HepG2 (cell line): ENCODE data around the gene SLC23A2. TPM values are rescaled to one million over a fixed set of nuclear protein-coding genes. Genes with fewer than 3 reads are reported as not detected.

ENCODE experiments used
- BORCS8-MEF2B ChIP-seq: sonication (generic); formaldehyde crosslinking; IDR thresholded peaks from 2 replicates; pipeline ENCODE4 v1.8.0; 2022; ENCODE audit warnings: mild to moderate bottlenecking, missing genetic modification reagents
- CTCF ChIP-seq: sonication (generic); formaldehyde crosslinking; IDR thresholded peaks from 2 replicates; pipeline ENCODE4 v1.5.0; 2020; ENCODE audit warnings: mild to moderate bottlenecking, missing genetic modification reagents, moderate library complexity
- FOXK1 ChIP-seq: sonication (generic); formaldehyde crosslinking; IDR thresholded peaks from 2 replicates; pipeline ENCODE4 v1.4.0; 2020; ENCODE audit warnings: low read depth, missing genetic modification reagents, borderline replicate concordance
- HOXA7 ChIP-seq: sonication (generic); formaldehyde crosslinking; IDR thresholded peaks from 2 replicates; pipeline ENCODE4 v1.8.1; 2022; ENCODE audit warnings: mild to moderate bottlenecking, missing genetic modification reagents, moderate library complexity
- KLF11 ChIP-seq: IDR thresholded peaks from 2 replicates; pipeline ENCODE4 v1.6.1; 2016; ENCODE audit warnings: missing compliant biosample characterization
- MTA1 ChIP-seq: sonication (generic); formaldehyde crosslinking; IDR thresholded peaks from 2 replicates; pipeline ENCODE4 v1.4.0; 2020; ENCODE audit warnings: missing genetic modification reagents, mild to moderate bottlenecking, borderline replicate concordance
- NFYB ChIP-seq: sonication (generic); formaldehyde crosslinking; IDR thresholded peaks from 2 replicates; pipeline ENCODE4 v1.4.0; 2020; ENCODE audit warnings: missing genetic modification reagents
- POGK ChIP-seq: sonication (generic); formaldehyde crosslinking; conservative IDR thresholded peaks from 2 replicates; pipeline ENCODE4 v1.8.0; 2022; ENCODE audit warnings: mild to moderate bottlenecking, moderate library complexity, missing genetic modification reagents
- POLR2AphosphoS2 ChIP-seq: IDR thresholded peaks from 2 replicates; pipeline ENCODE4 v1.6.1; 2011; ENCODE audit warnings: low read depth, low read length, improper control_type of control experiment
- RARA ChIP-seq: IDR thresholded peaks from 2 replicates; pipeline ENCODE4 v1.6.1; 2016; ENCODE audit warnings: missing genetic modification reagents, missing compliant biosample characterization
- SMC3 ChIP-seq: IDR thresholded peaks from 2 replicates; pipeline ENCODE4 v1.6.1; 2011; ENCODE audit warnings: low read length, improper control_type of control experiment
- SMYD3 ChIP-seq: sonication (generic); formaldehyde crosslinking; IDR thresholded peaks from 2 replicates; pipeline ENCODE4 v1.8.1; 2023; ENCODE audit warnings: mild to moderate bottlenecking, missing genetic modification reagents
- SNRNP70 ChIP-seq: fragments of 200-400 bp; formaldehyde crosslinking; IDR thresholded peaks from 2 replicates; pipeline ENCODE4 v1.6.1; 2017; ENCODE audit warnings: mild to moderate bottlenecking, low read depth, low read length, moderate library complexity
- STAT6 ChIP-seq: sonication (generic); formaldehyde crosslinking; IDR thresholded peaks from 2 replicates; pipeline ENCODE4 v1.4.0; 2020; ENCODE audit warnings: missing genetic modification reagents, mild to moderate bottlenecking, borderline replicate concordance
- ZBTB42 ChIP-seq: sonication (generic); formaldehyde crosslinking; IDR thresholded peaks from 2 replicates; pipeline ENCODE4 v1.5.0; 2020; ENCODE audit warnings: mild to moderate bottlenecking, missing genetic modification reagents
- ZNF205 ChIP-seq: IDR thresholded peaks from 2 replicates; pipeline ENCODE4 v1.6.1; 2018; ENCODE audit warnings: missing biosample characterization, missing genetic modification reagents
- ZNF3 ChIP-seq: IDR thresholded peaks from 2 replicates; pipeline ENCODE4 v1.7.0; 2017; ENCODE audit warnings: inconsistent platforms
- ZNF530 ChIP-seq: sonication (generic); formaldehyde crosslinking; IDR thresholded peaks from 2 replicates; pipeline ENCODE4 v1.5.0; 2020; ENCODE audit warnings: low read depth, mild to moderate bottlenecking, missing genetic modification reagents
- ZNF709 ChIP-seq: sonication (generic); formaldehyde crosslinking; IDR thresholded peaks from 2 replicates; pipeline ENCODE4 v1.5.0; 2020; ENCODE audit warnings: mild to moderate bottlenecking, missing genetic modification reagents
- ZNF777 ChIP-seq: sonication (generic); formaldehyde crosslinking; IDR thresholded peaks from 2 replicates; pipeline ENCODE4 v1.4.0; 2020; ENCODE audit warnings: missing genetic modification reagents
- polyA plus RNA-seq, 8 experiments: library from polyadenylated mRNA; depleted of rRNA in 3 of 8; stranded (reverse) in 7 of 8; unstranded in 1 of 8; fragments of >200 nt; fragmentation: Illumina TruSeq in 4 of 8; extraction: Trizol in 4 of 8; gene quantifications; 2 replicates each; pipeline versions ENCODE4 v1.2.1 to v1.2.3, GENCODE V29; 2011 to 2016; ENCODE audit warnings: low read depth in 4 of 8, missing spikeins in 1 of 8, mixed read lengths in 1 of 8; ENCODE audit not compliant: insufficient read depth in 1 of 8
- total RNA-seq, 5 experiments: library from RNA; depleted of rRNA; stranded (reverse); fragments of >200 nt; fragmentation: Illumina TruSeq; extraction: Trizol; gene quantifications; 2 replicates each; pipeline ENCODE4 v1.2.3, GENCODE V29; 2016; ENCODE audit warnings: low read depth in 1 of 5
- TF ChIP-seq, protein P1 (sequence below): sonication (generic); formaldehyde crosslinking; IDR thresholded peaks from 2 replicates; pipeline ENCODE4 v1.5.0; 2020; ENCODE audit warnings: mild to moderate bottlenecking, low read depth, missing genetic modification reagents, borderline replicate concordance

SLC23A2 gene
- total and polyA plus RNA-seq, 2 of the 13 experiments (the other 11 are each of a cell fraction or from before 2014, with no cell fraction given), result 42.2 to 51.2 TPM

DNA sequence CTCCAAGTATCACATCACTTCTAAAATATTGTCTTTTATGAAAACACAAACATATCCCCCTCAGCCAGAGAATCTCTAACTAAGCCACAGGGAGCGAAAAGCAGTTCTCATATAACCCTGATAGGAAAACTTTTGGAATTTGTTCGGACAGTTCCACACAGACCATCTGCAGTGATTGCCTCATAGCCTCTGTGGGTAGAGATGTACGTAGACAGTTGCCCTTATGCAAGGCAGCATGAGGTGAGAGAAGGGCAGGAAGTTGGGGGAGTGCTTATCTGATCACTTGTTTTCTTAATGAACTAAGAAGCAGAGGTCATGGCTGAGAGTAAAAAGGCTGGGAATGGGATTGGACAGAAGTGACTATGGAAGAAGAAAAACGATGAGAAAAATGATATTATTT is 39.6 kb downstream of the SLC23A2 start (continued):
- TF ChIP-seq STAT6 (CRISPR knock-in tag) (peak; percentile 80; the same call in 1 of the 2 replicates), KLF11 (0 out of 2 replicates have a peak, but pooled peaks have one; percentile 23), NFYB (CRISPR knock-in tag) (no peak), POGK (CRISPR knock-in tag) (peak; percentile 67; the same call in 1 of the 2 replicates), HOXA7 (no peak), ZNF530 (CRISPR knock-in tag) (no peak), SMC3 (peak; percentile 46; the same call in 1 of the 2 replicates), BORCS8-MEF2B (0 out of 2 replicates have a peak, but pooled peaks have one; percentile 42), MTA1 (CRISPR knock-in tag) (no peak), ZNF3 (CRISPR knock-in tag) (no peak), CTCF (CRISPR knock-in tag) (0 out of 2 replicates have a peak, but pooled peaks have one; percentile 17), ZNF709 (CRISPR knock-in tag) (no peak), POLR2AphosphoS2 (no peak), SNRNP70 (no peak), ZBTB42 (CRISPR knock-in tag) (no peak), RARA (peak; percentile 99), ZNF205 (peak; percentile 66; the same call in 1 of the 2 replicates), ZNF777 (CRISPR knock-in tag) (no peak), FOXK1 (CRISPR knock-in tag) (peak; percentile 92; the same call in 1 of the 2 replicates), SMYD3 (CRISPR knock-in tag) (0 out of 2 replicates have a peak, but pooled peaks have one; percentile 81)
- TF ChIP-seq, protein P1, sequence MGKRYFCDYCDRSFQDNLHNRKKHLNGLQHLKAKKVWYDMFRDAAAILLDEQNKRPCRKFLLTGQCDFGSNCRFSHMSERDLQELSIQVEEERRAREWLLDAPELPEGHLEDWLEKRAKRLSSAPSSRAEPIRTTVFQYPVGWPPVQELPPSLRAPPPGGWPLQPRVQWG, result no peak
